Skeletal muscle satellite cell (primary cell): ENCODE measurements around the gene ME3.

Source experiments
- H3K27me3 ChIP-seq: 2 replicates; pipeline ENCODE4 v1.7.0; 2013; ENCODE audit warnings: low read length; ENCODE audit not compliant: control insufficient read depth, insufficient read depth
- H3K36me3 ChIP-seq: 2 replicates; pipeline ENCODE4 v1.7.0; 2013; ENCODE audit warnings: mild to moderate bottlenecking, control low read depth, low read length; ENCODE audit not compliant: insufficient read depth
- H3K4me1 ChIP-seq: 2 replicates; pipeline ENCODE4 v1.7.0; 2013; ENCODE audit warnings: low read length; ENCODE audit not compliant: control insufficient read depth, insufficient read depth
- H3K4me2 ChIP-seq: 2 replicates; pipeline ENCODE4 v1.7.0; 2013; ENCODE audit warnings: mild to moderate bottlenecking, low read length
- H3K4me3 ChIP-seq: 2 replicates; pipeline ENCODE4 v1.7.0; 2013; ENCODE audit warnings: low read length
- H3K9ac ChIP-seq: 2 replicates; pipeline ENCODE4 v1.7.0; 2013; ENCODE audit warnings: mild to moderate bottlenecking, low read depth, low read length, moderate library complexity
- H3K9me3 ChIP-seq: replicated peaks from 2 replicates; pipeline ENCODE4 v1.7.0; 2013; ENCODE audit warnings: mild to moderate bottlenecking, control low read depth, low read length

ME3 gene

GRCh38 chr11:86477495-86478155 is 194.8 kb downstream of the ME3 start:
- no peaks in the 10 kb centered on the region for H3K36me3 ChIP-seq
- no peak overlapping the region for H3K4me3 ChIP-seq
- no peaks in the 10 kb centered on the region for H3K9me3 ChIP-seq
- no peak overlapping the region for H3K4me2 ChIP-seq
- no peak overlapping the region for H3K9ac ChIP-seq
- no peaks in the 10 kb centered on the region for H3K27me3 ChIP-seq
- H3K4me1 ChIP-seq = peaks cover 37% of the 10 kb centered on the region

DNA sequence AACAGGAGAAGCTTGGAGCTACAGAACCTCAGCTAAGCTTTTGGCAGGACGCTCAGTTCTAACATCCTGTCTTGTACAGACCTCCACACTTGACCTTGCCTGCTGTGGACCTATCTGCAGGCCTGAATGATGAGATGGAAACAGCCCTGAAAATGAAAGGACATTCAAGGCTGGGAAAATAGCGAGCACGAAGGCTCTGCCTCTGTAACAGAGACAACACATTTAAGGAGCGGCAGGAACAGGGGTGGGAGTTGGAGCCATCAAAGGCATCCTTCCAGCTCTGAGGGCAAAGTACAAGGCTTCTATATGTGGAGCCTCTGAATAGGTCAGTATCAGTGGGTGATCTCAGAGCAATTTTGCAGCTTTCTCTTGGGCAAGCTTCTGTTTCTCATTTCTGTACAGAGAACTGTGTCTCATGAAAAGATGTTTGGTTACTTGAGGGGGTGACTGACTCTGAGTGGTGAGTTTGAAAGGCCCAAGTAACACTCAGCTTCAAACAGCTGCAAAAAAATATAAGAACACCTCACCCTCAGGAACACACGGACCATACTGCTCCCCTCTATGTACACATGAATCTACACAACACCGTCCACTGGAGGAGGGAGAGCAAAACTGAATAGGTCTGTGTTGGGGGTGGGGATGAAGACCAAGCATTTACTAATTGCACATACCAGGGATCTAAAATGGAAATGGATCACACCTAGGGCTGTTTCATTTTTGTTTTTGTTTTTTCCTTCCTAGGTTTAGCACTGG is 196.1 kb downstream of the ME3 start:
- Histone ChIP-seq H3K4me3 (no peak overlapping the region), H3K4me2 (no peak overlapping the region), H3K9ac (no peak overlapping the region), H3K4me1 (peaks cover 24% of the 10 kb centered on the region), H3K9me3 (no peaks in the 10 kb centered on the region), H3K27me3 (no peaks in the 10 kb centered on the region), H3K36me3 (no peaks in the 10 kb centered on the region)

- no peak overlapping the region for H3K9ac ChIP-seq
- peaks cover 21% of the 10 kb centered on the region for H3K4me1 ChIP-seq
- H3K27me3 ChIP-seq = no peaks in the 10 kb centered on the region
- no peak overlapping the region for H3K4me2 ChIP-seq
- no peaks in the 10 kb centered on the region for H3K9me3 ChIP-seq
- H3K4me3 ChIP-seq = no peak overlapping the region
- no peaks in the 10 kb centered on the region for H3K36me3 ChIP-seq
Observed at GRCh38 chr11:86475027-86475426, 197.4 kb downstream of the ME3 start.

- no peak overlapping the region for H3K4me2 ChIP-seq
- no peaks in the 10 kb centered on the region for H3K36me3 ChIP-seq
- H3K9ac ChIP-seq = peak overlapping the region; percentile 10
- H3K27me3 ChIP-seq = no peaks in the 10 kb centered on the region
- H3K9me3 ChIP-seq = no peaks in the 10 kb centered on the region
- H3K4me1 ChIP-seq = peaks cover 21% of the 10 kb centered on the region
- H3K4me3 ChIP-seq = no peak overlapping the region
Observed at GRCh38 chr11:86473991-86474833, 198.2 kb downstream of the ME3 start.

- Histone ChIP-seq H3K9me3 (no peaks in the 10 kb centered on the region), H3K36me3 (no peaks in the 10 kb centered on the region), H3K9ac (no peak overlapping the region), H3K4me1 (peaks cover 12% of the 10 kb centered on the region), H3K4me2 (no peak overlapping the region), H3K4me3 (no peak overlapping the region), H3K27me3 (no peaks in the 10 kb centered on the region)
Observed at GRCh38 chr11:86469491-86470388, 202.7 kb downstream of the ME3 start.

GRCh38 chr11:86468169-86468568 is 204.2 kb downstream of the ME3 start:
- no peaks in the 10 kb centered on the region for H3K4me1 ChIP-seq
- no peaks in the 10 kb centered on the region for H3K36me3 ChIP-seq
- H3K9ac ChIP-seq = no peak overlapping the region
- H3K4me2 ChIP-seq = no peak overlapping the region
- H3K4me3 ChIP-seq = no peak overlapping the region
- no peaks in the 10 kb centered on the region for H3K9me3 ChIP-seq
- H3K27me3 ChIP-seq = no peaks in the 10 kb centered on the region

- H3K9ac ChIP-seq = no peak overlapping the region
- H3K4me1 ChIP-seq = peaks cover 14% of the 10 kb centered on the region
- H3K36me3 ChIP-seq = no peaks in the 10 kb centered on the region
- no peak overlapping the region for H3K4me3 ChIP-seq
- H3K27me3 ChIP-seq = no peaks in the 10 kb centered on the region
- H3K9me3 ChIP-seq = no peaks in the 10 kb centered on the region
- H3K4me2 ChIP-seq = no peak overlapping the region
Observed at GRCh38 chr11:86464509-86465221, 207.8 kb downstream of the ME3 start.

- no peak overlapping the region for H3K4me3 ChIP-seq
- H3K4me2 ChIP-seq = no peak overlapping the region
- no peaks in the 10 kb centered on the region for H3K36me3 ChIP-seq
- no peak overlapping the region for H3K9ac ChIP-seq
- H3K4me1 ChIP-seq = peaks cover 21% of the 10 kb centered on the region
- no peaks in the 10 kb centered on the region for H3K9me3 ChIP-seq
- H3K27me3 ChIP-seq = no peaks in the 10 kb centered on the region
Observed at GRCh38 chr11:86463955-86464354, 208.5 kb downstream of the ME3 start.

DNA sequence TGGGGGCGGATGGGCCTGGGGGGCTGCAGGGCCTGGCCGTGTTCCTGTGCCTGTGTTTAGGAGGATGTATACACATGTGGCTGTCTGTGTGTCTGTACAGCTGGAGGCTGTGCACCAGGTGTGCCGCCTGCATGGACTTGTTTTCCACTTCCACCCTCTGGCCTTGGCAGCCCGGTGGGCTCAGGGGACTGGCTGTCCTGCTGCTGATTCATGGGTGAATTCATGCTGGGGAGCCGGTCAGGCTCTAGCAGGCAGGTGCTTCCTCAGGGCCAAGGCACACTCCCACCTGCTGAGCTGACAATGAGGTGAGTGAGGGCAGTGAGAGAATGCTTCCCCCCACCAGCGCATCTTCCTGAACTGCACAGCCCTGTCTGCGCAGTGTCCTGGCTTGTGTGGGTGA is 209.3 kb downstream of the ME3 start:
- H3K4me1 ChIP-seq = peaks cover 28% of the 10 kb centered on the region
- no peak overlapping the region for H3K4me2 ChIP-seq
- H3K9ac ChIP-seq = no peak overlapping the region
- H3K4me3 ChIP-seq = no peak overlapping the region
- H3K36me3 ChIP-seq = no peaks in the 10 kb centered on the region
- H3K27me3 ChIP-seq = no peaks in the 10 kb centered on the region
- no peaks in the 10 kb centered on the region for H3K9me3 ChIP-seq

DNA sequence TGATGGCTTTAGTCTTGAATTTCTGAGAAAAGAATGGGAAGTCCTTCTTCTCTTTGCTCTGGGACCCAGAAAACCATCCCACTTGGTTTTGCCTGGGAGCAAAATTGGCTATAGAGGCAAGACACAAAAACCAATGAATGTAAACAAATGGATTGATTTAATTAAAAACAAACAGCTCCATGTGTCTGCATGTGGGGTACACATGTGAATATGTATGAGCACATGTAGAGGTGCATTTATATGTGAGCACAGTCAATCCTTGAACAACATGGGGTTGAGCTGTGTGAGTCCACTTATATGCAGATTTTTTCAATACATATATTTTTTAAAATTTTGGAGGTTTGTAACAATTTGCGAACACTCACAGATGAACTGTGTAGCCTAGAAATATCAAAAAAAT is 210.5 kb downstream of the ME3 start:
- H3K4me3 ChIP-seq = no peak overlapping the region
- H3K4me2 ChIP-seq = no peak overlapping the region
- no peaks in the 10 kb centered on the region for H3K9me3 ChIP-seq
- H3K36me3 ChIP-seq = no peaks in the 10 kb centered on the region
- H3K4me1 ChIP-seq = peaks cover 28% of the 10 kb centered on the region
- no peaks in the 10 kb centered on the region for H3K27me3 ChIP-seq
- no peak overlapping the region for H3K9ac ChIP-seq
